HG03280 (cell line): Measurements from ENCODE around the gene FAM216B.
"Not testable (repeated sequence)": the region's sequence is repeated elsewhere in the genome, so short reads cannot be mapped to it uniquely, and the experiment has no call there.

ENCODE experiments used
- ATAC-seq: cut with Tn5 transposase; IDR thresholded peaks from one replicate; pipeline ENCODE4 v1.9.1; 2021; ENCODE audit warnings: mild to moderate bottlenecking, moderate library complexity; ENCODE audit not compliant: unreplicated experiment

Gene FAM216B

DNA sequence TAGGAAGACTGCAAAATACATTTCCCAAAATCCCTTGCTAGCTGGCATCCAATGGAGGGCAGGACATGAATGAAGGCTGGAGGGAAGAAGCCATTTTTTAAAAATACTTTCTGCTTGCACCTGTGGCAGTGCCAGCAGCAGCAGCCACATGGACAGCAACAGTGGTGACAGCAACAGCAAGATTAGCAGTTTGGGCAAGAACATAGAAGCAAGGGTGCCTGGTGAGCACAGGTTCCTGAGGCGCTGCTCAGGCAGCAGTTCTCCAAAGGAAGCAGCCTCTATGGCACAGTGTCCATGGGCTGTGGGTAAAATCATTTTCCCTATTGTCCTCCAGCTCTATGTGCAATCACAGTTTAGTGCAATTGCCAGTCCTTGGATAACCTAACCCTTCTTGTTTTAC, 1.3 kb upstream of the FAM216B start:
- no peak for ATAC-seq

DNA sequence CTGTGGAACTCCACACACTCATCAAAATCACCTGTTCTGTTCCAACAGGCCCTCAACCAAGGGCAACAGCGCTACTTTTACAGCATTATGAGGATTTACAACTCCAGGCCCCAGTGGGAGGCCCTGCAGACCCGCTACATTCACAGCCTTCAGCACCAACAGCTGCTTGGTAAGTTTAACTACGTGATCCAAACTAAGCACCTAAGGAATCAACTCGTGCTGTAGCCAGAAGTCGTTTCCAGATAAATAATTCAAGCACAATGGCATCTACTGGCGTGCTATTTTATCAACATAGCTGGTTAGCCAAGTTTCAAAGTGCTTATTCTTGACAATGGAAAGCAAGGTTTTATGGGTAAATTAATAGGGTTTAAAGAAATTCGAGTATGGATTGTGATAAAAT, 5.3 kb downstream of the FAM216B start:
- ATAC-seq = no peak

DNA sequence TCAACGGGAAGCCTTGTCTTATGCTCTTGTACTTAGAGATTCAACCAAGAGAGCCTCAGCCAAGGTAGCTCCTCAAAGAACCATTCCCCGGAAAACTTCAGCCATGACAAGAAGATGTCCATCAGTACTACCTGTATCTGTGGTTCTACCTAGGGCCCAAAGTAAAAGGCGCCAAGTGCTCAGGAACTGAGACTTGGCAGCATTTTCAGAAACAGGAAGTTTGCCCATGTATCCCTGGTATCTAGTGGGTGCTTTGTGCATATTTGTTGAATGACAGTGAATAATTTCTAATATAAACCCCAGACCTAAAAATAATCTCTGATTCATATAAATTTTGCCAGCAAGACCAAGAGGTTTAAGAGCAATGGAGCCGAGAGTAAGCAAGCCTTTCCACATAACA, 7.2 kb downstream of the FAM216B start:
- ATAC-seq = no peak

DNA sequence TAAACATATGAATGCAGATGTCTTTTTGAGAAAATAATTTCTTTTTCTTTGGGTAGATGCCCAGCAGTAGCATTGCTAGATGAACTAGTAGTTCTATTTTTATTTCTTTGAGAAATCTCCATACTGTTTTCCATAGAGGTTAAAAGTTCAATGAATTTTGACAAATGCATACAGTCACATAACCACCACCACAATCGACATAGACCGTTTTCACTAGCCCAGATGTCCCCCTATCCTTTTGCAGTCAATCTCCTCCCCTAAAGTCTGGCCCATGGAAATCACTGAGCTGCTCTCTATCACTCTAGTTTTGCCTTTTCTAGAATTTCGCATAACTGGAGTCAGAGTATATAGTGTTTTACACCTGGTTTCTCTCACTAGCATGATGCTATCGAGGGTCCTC, 10.8 kb downstream of the FAM216B start:
- no peak for ATAC-seq

DNA sequence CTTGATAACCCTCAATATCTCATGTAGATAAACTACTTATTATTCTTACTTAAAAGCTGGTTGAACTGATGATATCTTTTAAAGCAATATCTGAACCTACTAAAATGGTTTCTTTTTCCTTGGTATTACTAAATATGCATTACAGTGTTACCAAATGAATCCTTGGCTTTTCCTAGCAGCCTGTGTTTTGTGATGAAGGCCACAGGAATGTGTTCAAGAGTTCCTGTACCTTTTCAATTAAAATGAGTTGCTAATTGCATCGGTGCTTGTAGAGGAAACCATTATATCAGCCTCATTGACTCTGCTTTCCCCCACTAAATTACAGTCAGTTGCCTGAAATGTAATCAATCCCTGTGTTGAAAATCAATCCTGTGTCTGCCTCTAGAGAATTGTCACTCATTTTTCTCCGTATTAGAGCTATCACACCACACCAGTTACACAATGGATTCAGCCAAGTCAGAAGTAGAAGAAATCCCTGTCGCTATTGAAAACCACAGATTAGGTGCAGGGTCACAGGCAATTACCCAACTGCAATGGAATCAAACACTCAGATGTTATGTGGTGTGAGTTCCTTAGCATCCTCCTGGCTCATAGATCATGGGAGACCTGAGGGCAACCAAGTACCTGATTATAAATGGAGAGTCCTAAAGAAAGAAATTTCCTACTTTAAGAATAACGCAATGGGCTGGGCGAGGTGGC, 13.3 kb downstream of the FAM216B start:
- ATAC-seq = no peak

DNA sequence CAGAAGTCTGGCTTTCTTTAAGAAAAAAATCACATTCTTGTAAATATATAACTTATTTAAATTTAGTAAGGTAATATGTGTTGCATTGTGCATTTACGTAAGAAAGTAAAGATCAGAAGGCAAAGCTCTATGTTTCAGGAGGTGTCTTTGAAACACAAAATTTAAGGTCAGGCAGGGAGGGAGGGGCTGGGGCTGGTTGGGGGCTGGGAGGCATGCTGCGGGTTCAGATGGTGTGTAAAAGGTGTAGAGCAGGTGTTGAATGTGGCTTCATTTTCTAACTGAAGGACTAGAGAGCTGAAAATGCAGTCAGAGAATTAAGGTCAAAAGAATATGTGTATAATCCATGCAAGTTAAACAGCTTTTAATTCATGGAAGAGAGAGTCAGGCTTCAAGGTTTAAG, 14.3 kb downstream of the FAM216B start:
- no peak for ATAC-seq

DNA sequence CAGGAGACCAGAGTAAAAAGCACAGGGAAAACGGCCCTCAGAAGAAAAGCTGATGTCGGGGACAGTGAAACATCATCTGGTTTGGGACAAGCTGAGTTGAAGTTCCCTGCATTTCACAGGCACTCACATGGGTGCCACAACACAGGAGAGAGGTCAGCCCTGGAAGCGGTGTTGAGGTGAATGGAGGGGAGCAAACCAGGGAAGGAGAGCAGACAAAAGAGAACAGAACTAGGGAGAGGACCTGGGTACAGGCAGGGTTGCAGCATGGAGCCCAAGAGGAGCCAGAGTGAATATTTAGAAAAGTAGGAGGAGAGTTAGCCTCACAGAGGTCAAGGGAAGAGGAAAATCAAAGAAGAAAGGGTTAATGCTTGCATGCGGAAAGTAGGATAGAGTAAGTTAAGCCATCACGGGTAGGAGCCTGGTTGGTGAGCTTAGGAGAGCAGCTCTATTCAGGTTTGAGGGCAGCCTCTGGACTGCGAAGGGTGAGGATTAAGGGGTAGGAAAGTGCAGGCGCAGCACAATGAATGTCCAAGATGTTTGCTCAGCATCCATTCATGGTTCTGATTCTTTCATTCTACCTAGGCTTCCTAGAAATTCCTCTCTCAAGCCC, 15.5 kb downstream of the FAM216B start:
- no peak for ATAC-seq

DNA sequence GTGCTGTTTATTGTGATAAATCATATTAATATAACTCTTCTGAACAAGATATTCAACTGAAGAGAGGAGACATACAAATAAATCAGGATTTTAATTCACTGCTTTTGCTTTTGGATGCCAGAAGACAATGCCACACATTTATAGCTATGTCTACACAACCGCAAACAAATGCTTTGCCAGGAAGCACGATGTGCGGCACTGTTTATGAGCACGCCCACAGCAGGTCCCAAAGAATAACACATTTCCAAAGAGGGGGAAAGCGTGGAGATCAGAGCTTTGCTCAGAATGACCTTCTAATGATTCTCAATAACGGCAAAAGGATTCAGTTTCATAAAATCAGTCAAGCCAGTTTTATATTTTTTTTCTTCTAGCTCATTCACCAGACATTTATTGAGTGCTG, 16.7 kb downstream of the FAM216B start:
- ATAC-seq = no peak

DNA sequence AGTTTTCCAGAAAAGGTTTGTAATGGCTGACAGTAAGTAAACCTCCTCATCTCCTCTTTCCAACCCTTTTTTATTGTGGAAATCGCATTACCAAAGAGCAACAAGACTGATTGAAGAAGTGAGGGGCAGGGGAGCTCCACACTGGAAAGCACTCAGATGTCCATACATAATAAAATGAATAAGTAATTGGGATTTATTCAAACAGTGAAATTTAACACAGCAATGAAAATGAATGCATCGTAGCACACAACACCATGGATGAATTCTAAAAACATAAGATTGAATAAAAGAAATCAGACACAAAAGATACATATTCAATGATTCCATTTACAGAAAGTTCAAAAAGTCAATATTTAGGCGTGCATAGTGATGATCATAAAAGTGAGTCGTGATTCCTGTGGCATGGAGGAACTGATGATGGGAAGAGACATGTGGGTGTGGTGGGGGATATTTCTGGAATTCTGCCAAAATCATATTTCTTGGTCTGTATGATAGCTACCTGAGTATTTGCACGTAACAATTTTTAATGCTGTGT, 18.8 kb downstream of the FAM216B start:
- ATAC-seq = no peak

DNA sequence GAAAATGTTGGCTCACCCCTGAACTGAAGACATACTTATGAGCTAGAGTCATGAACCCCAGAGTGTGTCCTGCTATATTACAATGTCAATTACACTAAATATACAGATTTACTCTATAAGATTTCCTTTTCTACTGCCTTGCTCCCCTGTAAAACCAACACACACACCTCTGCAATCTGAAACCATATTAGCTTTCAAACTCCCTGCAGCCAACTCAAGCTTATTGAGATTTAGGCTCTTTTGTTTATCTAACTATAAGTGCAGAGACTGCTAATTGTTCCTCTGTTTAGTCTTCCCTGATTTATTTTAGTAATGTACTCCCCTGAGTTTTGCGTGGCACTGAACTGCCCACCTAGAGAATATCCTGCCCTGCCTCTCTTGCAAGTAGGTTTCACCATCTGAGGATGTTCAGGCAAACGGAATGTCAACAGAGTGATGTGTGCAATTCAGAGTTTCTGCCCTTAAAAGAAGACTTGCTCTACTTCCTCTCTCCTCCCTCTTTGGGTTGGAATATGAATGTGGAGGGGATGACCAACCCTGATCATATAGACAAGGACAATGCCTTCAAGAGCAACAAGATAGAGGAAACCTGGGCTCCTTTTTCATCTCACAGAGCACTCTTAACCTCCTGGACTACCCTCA, 22.3 kb downstream of the FAM216B start:
- ATAC-seq = no peak

DNA sequence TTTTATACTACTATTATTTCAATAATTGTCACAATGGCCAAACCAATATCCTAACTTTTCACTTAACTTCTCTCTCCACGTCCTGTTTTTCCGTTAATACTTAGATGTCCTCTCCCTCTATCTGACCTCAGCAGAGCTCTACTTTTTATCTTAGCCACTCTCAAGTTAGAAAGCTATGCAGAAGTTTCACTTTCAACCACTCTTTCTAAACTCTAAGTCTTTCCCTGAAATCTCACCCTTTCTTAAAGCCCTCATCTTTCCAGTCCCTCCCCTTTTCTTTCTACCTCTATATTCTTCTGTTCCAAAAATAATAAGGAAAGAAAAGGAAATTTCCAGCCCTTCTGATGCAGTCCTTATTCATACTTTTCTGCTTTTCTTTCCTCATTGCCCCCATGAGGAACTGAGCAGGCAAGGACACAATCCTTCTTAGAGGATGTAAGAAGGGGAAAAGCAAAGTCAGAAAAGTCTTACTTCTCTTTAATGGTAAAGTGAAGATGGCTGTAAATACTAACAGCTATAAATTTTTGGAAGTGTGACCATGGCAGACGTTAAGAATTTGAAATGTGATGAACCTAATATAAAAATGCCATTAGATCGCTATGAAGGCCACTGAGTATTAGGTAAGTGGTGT, 23.0 kb downstream of the FAM216B start:
- ATAC-seq = peak; percentile 67

DNA sequence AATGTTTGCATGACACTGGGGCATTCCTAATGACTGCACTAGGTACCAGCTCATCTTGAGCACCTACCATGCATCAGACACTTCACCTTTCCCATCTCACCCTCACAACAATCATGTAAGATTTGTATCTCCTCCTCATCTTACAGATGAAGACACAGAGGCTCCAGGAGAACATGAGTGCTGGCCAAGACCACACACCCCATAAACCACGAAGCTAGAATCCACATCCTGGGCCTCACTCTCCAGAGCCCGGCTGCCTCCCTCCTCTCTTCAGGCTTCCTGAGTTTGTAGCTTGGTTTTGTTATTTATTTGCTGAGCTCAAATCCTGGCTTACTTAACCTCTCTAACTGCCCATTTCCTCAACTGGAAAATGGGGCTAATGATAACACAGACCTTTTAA, 25.9 kb downstream of the FAM216B start:
- no peak for ATAC-seq

DNA sequence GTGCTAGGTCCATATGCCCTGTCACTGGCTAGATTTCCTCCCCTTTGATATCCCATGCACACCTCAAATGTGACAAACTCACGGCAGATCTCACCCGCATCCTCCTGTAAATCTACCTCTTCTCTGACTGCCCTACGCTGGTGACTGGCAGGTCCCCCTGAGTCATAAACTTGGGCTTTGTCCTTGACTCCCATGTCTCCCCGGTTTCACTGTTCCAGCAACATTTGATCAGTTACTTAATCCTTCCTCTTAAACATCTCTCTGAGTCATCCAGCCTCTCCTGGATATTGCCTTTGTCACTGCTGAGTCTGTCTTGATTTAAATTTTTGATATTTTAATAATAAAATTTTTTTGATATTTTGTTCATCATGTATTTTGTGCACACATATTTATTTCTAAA, 26.5 kb downstream of the FAM216B start:
- no peak for ATAC-seq

DNA sequence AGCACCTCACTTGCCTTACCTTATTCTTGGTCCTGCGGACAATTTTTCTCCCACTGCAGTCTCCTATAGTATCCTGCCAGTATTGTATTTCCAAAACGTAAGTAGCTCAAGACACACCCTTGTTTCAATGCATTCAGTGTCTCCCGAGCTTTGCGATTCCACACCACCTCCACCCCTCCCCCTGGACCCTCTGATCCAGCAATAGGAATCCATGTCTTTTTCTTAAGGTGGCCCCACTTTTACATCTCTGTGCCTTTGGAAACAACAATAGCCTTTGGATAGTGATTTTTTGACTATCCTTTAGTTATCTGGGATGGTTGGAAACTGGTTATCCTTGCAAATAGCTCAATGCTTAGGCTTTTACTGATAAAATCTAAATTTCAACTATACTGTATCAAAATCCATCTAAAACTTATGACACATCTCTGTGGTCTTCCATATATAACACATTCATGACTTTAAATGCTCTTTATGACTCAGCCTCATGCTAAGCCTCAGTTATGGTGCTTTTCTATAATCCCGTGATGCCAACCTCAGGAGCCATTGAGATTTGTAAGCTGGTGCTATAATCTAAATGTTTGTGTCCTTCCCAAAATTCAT, 27.1 kb downstream of the FAM216B start:
- ATAC-seq = no peak

DNA sequence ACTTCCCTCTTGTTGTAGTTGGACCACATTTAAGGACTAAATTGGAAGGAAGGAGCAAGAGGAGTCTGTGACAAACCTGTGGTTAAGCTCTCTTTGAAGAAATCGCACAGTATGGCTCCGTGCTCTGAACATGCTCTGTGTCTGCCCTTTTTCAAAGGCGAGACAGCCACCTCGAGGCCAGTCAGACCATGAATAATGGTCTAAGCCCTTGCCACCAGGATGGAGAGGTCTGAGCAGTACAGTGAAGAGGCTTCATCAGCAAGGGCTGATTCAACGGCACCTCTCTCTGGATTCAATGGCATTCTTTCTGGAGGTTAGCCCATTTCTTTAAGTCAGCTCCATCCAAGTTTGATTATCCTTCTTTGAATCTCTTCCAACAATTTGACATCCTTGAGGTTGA, 30.9 kb downstream of the FAM216B start:
- no peak for ATAC-seq

DNA sequence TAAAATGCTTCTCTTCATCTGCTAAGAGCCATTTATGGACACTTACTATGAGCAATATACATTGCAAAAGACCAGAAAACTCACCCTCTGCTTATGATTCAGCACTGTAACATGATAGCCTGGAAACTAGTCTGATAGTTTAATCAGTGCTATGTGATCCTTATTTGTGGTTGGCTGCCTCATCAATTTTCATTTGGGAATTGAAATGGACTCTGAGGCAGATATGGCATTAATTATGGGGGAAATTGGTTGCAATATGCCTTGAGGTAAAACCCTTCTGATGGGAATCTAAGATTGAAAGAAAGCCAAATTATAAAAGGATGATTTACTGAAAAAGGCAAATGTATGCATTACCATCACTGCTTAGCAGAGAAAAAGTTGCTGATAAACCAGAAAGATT, 33.5 kb downstream of the FAM216B start:
- ATAC-seq = no peak

DNA sequence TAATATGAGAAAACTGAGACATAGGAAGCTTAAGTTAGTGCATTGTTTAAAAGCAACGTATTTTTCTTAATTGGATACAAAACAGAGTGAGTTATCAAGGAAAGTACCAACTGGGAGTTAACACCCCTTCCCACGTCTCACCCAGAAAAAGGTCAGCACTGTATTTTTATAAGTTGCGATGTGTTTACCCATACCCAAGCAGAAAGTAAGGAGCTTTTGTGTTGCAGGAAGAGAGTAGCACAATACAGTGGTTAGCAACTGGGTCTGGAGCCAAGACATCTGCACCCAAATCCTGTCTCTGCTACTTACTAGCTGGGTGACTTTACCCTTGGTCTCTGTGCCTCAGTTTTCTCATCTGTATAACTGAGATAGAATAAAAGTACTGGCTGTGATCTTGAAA, 34.3 kb downstream of the FAM216B start:
- ATAC-seq = no peak

DNA sequence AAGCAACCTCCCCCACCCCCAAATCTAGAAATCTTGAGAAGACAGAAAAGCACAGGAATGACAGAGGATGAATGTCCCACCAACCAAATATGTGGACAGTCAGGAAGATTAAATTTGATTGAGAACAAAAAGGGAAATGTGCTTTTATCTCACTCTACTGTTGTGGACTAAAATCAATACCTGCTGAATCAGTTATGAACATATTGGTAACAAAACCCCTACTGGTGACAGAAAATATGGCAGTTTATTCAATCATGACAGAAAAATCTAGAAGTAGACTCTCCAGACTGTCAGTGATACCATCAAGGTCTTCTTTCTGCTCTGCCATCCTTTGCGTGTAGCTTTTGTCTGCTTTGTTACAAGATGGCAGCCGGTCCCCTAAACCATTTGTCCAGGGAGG, 35.2 kb downstream of the FAM216B start:
- no peak for ATAC-seq

DNA sequence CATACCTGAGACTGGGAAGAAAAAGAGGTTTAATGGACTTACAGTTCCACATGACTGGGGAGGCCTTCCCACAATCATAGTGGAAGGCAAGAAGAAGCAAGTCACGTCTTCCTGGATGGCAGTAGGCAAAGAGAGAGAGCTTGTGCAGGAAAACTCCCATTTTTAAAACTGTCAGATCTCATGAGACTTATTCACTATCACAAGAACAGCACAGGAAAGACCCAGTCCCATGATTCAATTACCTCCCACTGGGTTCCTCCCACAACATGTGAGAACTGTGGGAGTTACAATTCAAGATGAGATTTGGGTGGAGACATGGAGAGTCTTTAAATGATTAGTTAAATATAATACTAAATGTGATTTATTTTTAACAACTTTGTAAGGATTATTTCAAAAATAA, 38.3 kb downstream of the FAM216B start:
- ATAC-seq = not testable (repeated sequence)

DNA sequence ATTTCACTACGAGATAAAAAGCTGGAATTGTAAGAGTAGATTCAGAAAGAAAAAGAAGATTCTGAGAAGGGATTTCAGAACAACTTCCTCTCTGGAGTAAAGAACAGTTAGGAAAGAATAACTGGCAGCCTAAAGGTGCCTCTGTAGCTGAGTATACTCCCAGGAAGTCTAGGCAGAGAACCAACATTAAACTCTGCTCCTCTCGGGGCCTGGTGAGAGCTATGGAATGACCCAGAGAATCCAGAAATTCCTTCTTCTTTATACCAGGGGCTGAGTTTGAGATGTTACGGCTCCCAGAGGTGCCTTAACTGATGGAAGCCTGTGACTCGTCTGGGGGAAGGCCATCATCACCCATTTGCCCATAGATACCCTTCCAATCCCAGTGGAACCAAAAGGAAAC, 39.1 kb downstream of the FAM216B start:
- no peak for ATAC-seq

DNA sequence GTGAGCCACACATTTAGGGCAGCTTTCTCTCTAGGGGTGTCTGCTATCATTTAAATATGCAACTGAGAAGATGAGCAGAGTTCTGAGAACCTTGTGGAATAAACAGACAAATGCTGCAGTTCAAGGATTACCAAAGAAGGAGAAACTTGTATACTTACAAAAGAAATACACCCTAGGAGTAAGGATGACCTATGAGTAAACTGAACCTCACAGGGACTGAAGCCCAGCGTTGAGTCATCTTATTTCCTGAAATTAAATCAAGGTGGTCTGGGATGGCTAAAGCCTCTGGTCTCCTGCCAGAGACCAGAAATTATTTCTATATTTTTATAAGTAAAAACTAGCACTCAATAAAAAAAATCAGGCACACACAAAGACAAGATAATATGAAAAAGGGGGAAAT, 40.1 kb downstream of the FAM216B start:
- no peak for ATAC-seq
